RWPE2 (cell line): ENCODE measurements around the gene PARP12.

ENCODE experiments used
- ATAC-seq: fragments of 200-7000 bp; cut with Tn5 transposase; 3 replicates; pipeline ENCODE4 v1.9.1; 2021; ENCODE audit warnings: low read depth
- DNase-seq: peaks from one replicate; pipeline ENCODE4 v3.0.0-alpha.2; 2020; ENCODE audit warnings: low spot score
- H3K27ac ChIP-seq: fragments of 450-650 bp; 2 replicates; pipeline ENCODE4 v1.5.1; 2017; ENCODE audit warnings: mild to moderate bottlenecking; ENCODE audit not compliant: poor library complexity, severe bottlenecking
- H3K27me3 ChIP-seq: fragments of 250-450 bp; sonication (Bioruptor Pico); 2 replicates; pipeline ENCODE4 v1.5.1; 2021; ENCODE audit warnings: mild to moderate bottlenecking, moderate library complexity; ENCODE audit not compliant: insufficient read depth, poor library complexity, severe bottlenecking
- H3K36me3 ChIP-seq: fragments of 250-450 bp; sonication (Bioruptor Pico); 2 replicates; pipeline ENCODE4 v1.5.1; 2020; ENCODE audit warnings: low read depth, mild to moderate bottlenecking, moderate library complexity
- H3K4me1 ChIP-seq: fragments of 250-450 bp; sonication (Bioruptor Pico); 2 replicates; pipeline ENCODE4 v1.5.1; 2021; ENCODE audit warnings: mild to moderate bottlenecking, moderate library complexity; ENCODE audit not compliant: insufficient read depth, poor library complexity, severe bottlenecking
- H3K4me3 ChIP-seq: fragments of 250-450 bp; sonication (Bioruptor Pico); 2 replicates; pipeline ENCODE4 v1.5.1; 2021; ENCODE audit warnings: mild to moderate bottlenecking, moderate library complexity; ENCODE audit not compliant: severe bottlenecking
- H3K9me3 ChIP-seq: fragments of 250-450 bp; sonication (Bioruptor Pico); 2 replicates; pipeline ENCODE4 v1.5.1; 2021; ENCODE audit warnings: mild to moderate bottlenecking, moderate library complexity; ENCODE audit not compliant: severe bottlenecking
- TF ChIP-seq, protein P1 (sequence below): fragments of 450-650 bp; IDR thresholded peaks from one replicate; pipeline ENCODE4 v1.5.1; 2017; ENCODE audit warnings: mild to moderate bottlenecking, moderate library complexity; ENCODE audit not compliant: poor library complexity, severe bottlenecking

The PARP12 gene

DNA sequence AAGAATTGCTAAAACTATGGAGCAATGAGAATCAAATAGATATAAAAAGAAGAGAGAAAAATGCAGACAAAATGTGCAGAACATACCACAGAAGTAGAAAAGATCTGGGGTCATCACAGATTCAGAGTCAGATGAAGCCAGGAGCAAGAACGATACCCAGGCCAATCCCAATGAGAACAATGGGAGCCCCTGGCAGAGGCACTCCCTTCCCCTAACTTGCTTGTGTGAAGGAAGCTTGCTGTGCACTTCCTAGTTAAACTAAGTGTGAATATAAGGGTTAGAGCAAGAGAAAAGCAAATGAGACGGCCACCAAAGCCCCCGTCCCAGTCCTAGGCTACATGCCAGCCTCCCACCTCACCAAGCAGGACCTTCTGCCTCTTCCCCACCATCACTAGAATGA, 12.7 kb downstream of the PARP12 start:
- H3K9me3 ChIP-seq, result no peaks in the 10 kb centered on the region
- no peak overlapping the region for H3K4me3 ChIP-seq
- H3K27ac ChIP-seq, result peak overlapping the region; percentile 41
- peaks cover 55% of the 10 kb centered on the region for H3K36me3 ChIP-seq
- ATAC-seq (no peak), DNase-seq (no peak)
- no peaks in the 10 kb centered on the region for H3K27me3 ChIP-seq
- TF ChIP-seq, protein P1, sequence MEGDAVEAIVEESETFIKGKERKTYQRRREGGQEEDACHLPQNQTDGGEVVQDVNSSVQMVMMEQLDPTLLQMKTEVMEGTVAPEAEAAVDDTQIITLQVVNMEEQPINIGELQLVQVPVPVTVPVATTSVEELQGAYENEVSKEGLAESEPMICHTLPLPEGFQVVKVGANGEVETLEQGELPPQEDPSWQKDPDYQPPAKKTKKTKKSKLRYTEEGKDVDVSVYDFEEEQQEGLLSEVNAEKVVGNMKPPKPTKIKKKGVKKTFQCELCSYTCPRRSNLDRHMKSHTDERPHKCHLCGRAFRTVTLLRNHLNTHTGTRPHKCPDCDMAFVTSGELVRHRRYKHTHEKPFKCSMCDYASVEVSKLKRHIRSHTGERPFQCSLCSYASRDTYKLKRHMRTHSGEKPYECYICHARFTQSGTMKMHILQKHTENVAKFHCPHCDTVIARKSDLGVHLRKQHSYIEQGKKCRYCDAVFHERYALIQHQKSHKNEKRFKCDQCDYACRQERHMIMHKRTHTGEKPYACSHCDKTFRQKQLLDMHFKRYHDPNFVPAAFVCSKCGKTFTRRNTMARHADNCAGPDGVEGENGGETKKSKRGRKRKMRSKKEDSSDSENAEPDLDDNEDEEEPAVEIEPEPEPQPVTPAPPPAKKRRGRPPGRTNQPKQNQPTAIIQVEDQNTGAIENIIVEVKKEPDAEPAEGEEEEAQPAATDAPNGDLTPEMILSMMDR, result no peak
- peaks cover 14% of the 10 kb centered on the region for H3K4me1 ChIP-seq

DNA sequence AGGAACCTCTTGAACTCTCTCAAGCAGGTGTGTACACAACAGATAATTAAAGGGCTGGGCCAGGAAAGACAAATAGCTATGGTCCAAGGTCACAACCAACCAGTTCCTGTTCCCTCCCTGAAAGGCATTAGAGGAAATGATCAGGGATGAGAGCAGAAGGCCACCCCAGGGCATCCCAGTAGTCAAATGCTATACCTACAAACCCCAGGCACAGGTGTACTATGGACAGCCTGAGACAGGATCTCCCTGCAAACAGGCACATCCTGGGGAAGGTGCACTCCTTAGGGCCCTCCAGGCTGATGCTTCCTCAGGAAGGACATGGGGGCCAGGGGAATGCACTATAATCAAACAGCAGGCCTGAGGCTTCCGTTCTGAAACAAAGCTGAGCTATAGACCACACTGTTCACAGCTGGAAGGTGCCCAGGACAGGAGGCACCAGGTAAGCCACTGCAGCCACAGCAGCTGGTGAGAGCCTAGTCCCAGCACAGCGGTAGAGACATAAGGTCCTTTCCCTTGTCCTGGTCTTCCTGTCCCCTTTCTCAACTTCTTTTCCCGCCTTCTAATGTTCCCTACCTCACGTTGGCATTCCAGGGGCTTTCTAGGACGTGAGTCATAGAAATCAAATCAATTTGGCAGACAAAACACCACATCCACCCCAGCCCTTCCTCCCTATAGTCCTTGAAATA, 13.3 kb downstream of the PARP12 start:
- Histone ChIP-seq H3K36me3 (peaks cover 50% of the 10 kb centered on the region), H3K4me1 (peaks cover 14% of the 10 kb centered on the region)

DNA sequence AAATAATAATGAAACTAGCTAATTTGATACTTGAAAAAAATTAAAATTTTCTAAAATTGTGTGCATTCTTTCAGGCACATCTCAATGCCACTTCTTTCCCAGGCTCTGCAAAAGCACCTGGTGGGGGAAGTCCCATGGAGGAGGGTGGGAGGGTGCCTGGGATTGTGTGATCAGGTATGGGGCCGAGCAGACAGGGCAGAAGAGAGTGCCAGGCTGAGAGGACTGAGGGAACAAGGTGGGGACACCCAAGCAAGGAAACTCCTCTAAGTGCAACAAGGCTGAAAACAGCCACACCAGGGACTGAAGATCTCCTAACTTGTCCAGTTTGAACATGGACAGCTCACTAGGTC, 13.8 kb downstream of the PARP12 start:
- TF ChIP-seq, protein P1, result no peak
- DNase-seq (no peak), ATAC-seq (no peak)
- Histone ChIP-seq H3K9me3 (no peaks in the 10 kb centered on the region), H3K27ac (peak overlapping the region; percentile 41), H3K4me1 (peaks cover 14% of the 10 kb centered on the region), H3K4me3 (no peak overlapping the region), H3K36me3 (peaks cover 47% of the 10 kb centered on the region), H3K27me3 (no peaks in the 10 kb centered on the region)

More for the DNA sequence above, 13.3 kb downstream of the PARP12 start:
- TF ChIP-seq, protein P1, result no peak
- H3K4me3 ChIP-seq, result no peak overlapping the region
- no peaks in the 10 kb centered on the region for H3K27me3 ChIP-seq
- ATAC-seq (peak; percentile 57), DNase-seq (no peak)
- H3K27ac ChIP-seq, result peak overlapping the region; percentile 41
- no peaks in the 10 kb centered on the region for H3K9me3 ChIP-seq

DNA sequence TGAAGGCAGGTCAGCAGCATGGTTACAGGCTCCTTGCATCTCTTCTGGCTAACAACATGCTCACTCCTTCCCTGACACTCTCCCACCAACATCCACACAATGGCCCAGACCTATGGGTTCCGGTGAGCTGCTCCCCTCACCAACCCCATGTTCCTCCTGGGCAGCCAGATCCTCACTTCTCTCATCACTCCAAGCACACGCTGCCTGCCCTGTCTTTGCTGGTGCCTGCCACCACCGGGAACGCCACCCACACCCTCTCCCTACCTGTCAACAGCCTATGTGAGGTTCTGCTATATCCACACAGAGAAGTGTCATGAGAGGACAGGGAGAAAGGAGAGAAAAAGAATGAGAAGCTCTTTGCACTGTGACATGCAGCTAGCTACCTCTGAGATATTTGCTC, 14.6 kb downstream of the PARP12 start:
- Histone ChIP-seq H3K4me1 (peaks cover 14% of the 10 kb centered on the region), H3K4me3 (no peak overlapping the region), H3K36me3 (peaks cover 43% of the 10 kb centered on the region), H3K27ac (no peak overlapping the region), H3K9me3 (no peaks in the 10 kb centered on the region), H3K27me3 (no peaks in the 10 kb centered on the region)
- TF ChIP-seq, protein P1, result no peak
- ATAC-seq (no peak), DNase-seq (no peak)

DNA sequence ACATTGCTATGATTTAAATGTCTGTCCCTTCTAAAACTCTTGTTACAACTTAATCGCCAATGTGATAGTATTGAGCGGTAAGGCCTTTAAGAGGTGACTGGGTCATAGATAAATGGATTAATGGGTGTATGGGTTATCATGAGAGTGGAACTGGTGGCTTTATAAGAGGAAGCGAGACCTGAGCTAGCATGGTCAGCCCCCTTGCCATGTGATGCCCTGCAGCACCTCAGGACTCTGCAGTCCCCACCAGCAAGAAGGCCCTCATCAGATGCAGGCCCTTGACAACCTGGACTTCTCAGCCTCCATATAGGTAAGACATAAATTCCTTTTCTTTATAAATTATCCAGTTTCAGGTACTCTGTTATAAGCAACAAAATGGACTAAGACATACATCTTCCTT, 15.6 kb downstream of the PARP12 start:
- no peaks in the 10 kb centered on the region for H3K9me3 ChIP-seq
- H3K4me3 ChIP-seq, result no peak overlapping the region
- ATAC-seq (no peak), DNase-seq (no peak)
- no peak overlapping the region for H3K27ac ChIP-seq
- TF ChIP-seq, protein P1, result no peak
- H3K36me3 ChIP-seq, result peaks cover 36% of the 10 kb centered on the region
- no peaks in the 10 kb centered on the region for H3K27me3 ChIP-seq
- peaks cover 14% of the 10 kb centered on the region for H3K4me1 ChIP-seq
